Measurements from ENCODE around the gene PLEKHG7. TPM values are rescaled to one million over a fixed set of nuclear protein-coding genes. Genes with fewer than 3 reads are reported as not detected.

Gene PLEKHG7
- total RNA-seq, 4 donors from 2014 or later: 2.5 to 8.6 (median 4.3) TPM

- H3K36me3 ChIP-seq: no peaks in the 10 kb centered on the region
- WGBS, 2 donors (ENCODE audit: low coverage in 1 of 2): 33 to 55% methylated on average over 1 of the region's 1 CpG
- in situ Hi-C loops (cut with MboI; ENCODE audit: low pct_ligation_motif_present in 1 of 4, low pct_unique_long_range_greater_than_20kb in 1 of 4, low sequenced_read_pairs in 3 of 4): no loop called here
- no peaks in the 10 kb centered on the region for H3K27me3 ChIP-seq
- TF ChIP-seq POLR2AphosphoS5 (IDR thresholded peaks at IDR 0.05) (no peak), EP300 (IDR thresholded peaks at IDR 0.05; ENCODE audit: low read depth) (no peak), POLR2A (IDR thresholded peaks at IDR 0.05) (no peak), CTCF (IDR thresholded peaks at IDR 0.05) (no peak)
- intact Hi-C loops (cut with DNase I; ENCODE audit: low total_unique reads): no loop called here
- H3K9me3 ChIP-seq: no peaks in the 10 kb centered on the region
- no peaks in the 10 kb centered on the region for H3K4me1 ChIP-seq
- H3K4me3 ChIP-seq: no peak overlapping the region
- no peak for DNase-seq
- no peak overlapping the region for H3K27ac ChIP-seq
Measured at GRCh38 chr12:92729773-92730305, 27.1 kb downstream of the PLEKHG7 start.

GRCh38 chr12:92730758-92731157, 28.0 kb downstream of the PLEKHG7 start:
- in situ Hi-C loops (cut with MboI; ENCODE audit: low pct_ligation_motif_present in 1 of 4, low pct_unique_long_range_greater_than_20kb in 1 of 4, low sequenced_read_pairs in 3 of 4): no loop called here
- 91 to 100% methylated on average over 2 to 5 of the region's 5 CpGs for WGBS, 2 donors (ENCODE audit: low coverage in 1 of 2)
- no peak overlapping the region for H3K4me3 ChIP-seq
- no peak for TF ChIP-seq POLR2AphosphoS5 (IDR thresholded peaks at IDR 0.05)
- TF ChIP-seq CTCF (IDR thresholded peaks at IDR 0.05): no peak
- no peak for TF ChIP-seq POLR2A (IDR thresholded peaks at IDR 0.05)
- no peak overlapping the region for H3K27ac ChIP-seq
- H3K4me1 ChIP-seq: peaks cover 0 to 7% (median 0%) of the 10 kb centered on the region in 4 donors
- H3K9me3 ChIP-seq: no peaks in the 10 kb centered on the region
- intact Hi-C loops (cut with DNase I; ENCODE audit: low total_unique reads): no loop called here
- no peaks in the 10 kb centered on the region for H3K27me3 ChIP-seq
- no peaks in the 10 kb centered on the region for H3K36me3 ChIP-seq
- no peak for DNase-seq

GRCh38 chr12:92732216-92732615, 29.4 kb downstream of the PLEKHG7 start:
- Histone ChIP-seq H3K27ac (no peak overlapping the region), H3K9me3 (no peaks in the 10 kb centered on the region), H3K4me1 (peaks cover 0 to 7% (median 0%) of the 10 kb centered on the region in 4 donors), H3K36me3 (no peaks in the 10 kb centered on the region), H3K27me3 (no peaks in the 10 kb centered on the region), H3K4me3 (no peak overlapping the region)
- in situ Hi-C loops (cut with MboI; ENCODE audit: low pct_ligation_motif_present in 1 of 4, low pct_unique_long_range_greater_than_20kb in 1 of 4, low sequenced_read_pairs in 3 of 4): no loop called here
- 86 to 88% methylated on average over 5 of the region's 5 CpGs for WGBS, 2 donors (ENCODE audit: low coverage in 1 of 2)
- DNase-seq: no peak
- intact Hi-C loops (cut with DNase I; ENCODE audit: low total_unique reads): no loop called here
- TF ChIP-seq EP300 (IDR thresholded peaks at IDR 0.05; ENCODE audit: low read depth): no peak
- no peak for TF ChIP-seq CTCF (IDR thresholded peaks at IDR 0.05)
- no peak for TF ChIP-seq POLR2AphosphoS5 (IDR thresholded peaks at IDR 0.05)
- no peak for TF ChIP-seq POLR2A (IDR thresholded peaks at IDR 0.05)

DNA sequence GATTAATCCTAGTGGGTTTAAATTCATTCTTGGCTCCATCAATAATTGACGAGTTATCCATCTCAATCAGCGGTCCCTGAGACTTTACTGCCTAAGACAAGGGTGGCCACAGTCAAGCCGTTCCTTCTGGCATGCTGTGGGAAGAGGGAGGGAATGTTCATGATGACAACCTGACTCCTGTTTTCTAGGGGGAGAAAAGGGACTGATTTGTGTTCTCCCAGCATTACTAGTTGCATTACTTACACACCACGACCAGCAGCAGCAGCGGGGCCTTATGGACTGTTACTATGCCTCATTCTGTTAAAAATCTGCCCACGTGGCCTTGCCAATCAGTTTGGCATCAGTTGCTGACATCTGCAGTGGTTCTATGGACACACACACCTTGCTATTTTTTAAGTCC, 29.9 kb downstream of the PLEKHG7 start:
- no peaks in the 10 kb centered on the region for H3K9me3 ChIP-seq
- WGBS, 2 donors (ENCODE audit: low coverage in 1 of 2): 87 to 100% methylated on average over 1 to 6 of the region's 6 CpGs
- intact Hi-C loops (cut with DNase I; ENCODE audit: low total_unique reads) (no loop called here), in situ Hi-C loops (cut with MboI; ENCODE audit: low pct_ligation_motif_present in 1 of 4, low pct_unique_long_range_greater_than_20kb in 1 of 4, low sequenced_read_pairs in 3 of 4) (no loop called here)
- H3K36me3 ChIP-seq: no peaks in the 10 kb centered on the region
- no peak for DNase-seq
- no peak overlapping the region for H3K27ac ChIP-seq
- peaks cover 0 to 7% (median 0%) of the 10 kb centered on the region in 4 donors for H3K4me1 ChIP-seq
- no peak for TF ChIP-seq POLR2A (IDR thresholded peaks at IDR 0.05)
- no peak for TF ChIP-seq EP300 (IDR thresholded peaks at IDR 0.05; ENCODE audit: low read depth)
- no peak for TF ChIP-seq POLR2AphosphoS5 (IDR thresholded peaks at IDR 0.05)
- TF ChIP-seq CTCF (IDR thresholded peaks at IDR 0.05): no peak
- no peak overlapping the region for H3K4me3 ChIP-seq
- H3K27me3 ChIP-seq: no peaks in the 10 kb centered on the region

All from transverse colon (tissue), 4 donors.